ENCODE data around the gene KCNAB3. TPM values are rescaled to one million over a fixed set of nuclear protein-coding genes. Genes with fewer than 3 reads are reported as not detected.

KCNAB3 gene
- polyA plus RNA-seq, 3 donors: 11.7 TPM; not detected in 2

- peaks cover 21 to 24% of the 10 kb centered on the region in 2 donors for H3K4me1 ChIP-seq (ENCODE audit: control insufficient read depth in 1 of 2, insufficient read depth in 2 of 2, low read length in 2 of 2)
- peak overlapping the region; percentile 61 for H3K9ac ChIP-seq (ENCODE audit: insufficient read depth, low read length, poor library complexity, severe bottlenecking)
- H2AFZ ChIP-seq (ENCODE audit: insufficient read depth, low read depth, low read length, poor library complexity, severe bottlenecking): peak overlapping the region; percentile 92
- no peak for TF ChIP-seq CTCF (IDR thresholded peaks at IDR 0.05)
- H3K27me3 ChIP-seq (ENCODE audit: control insufficient read depth in 2 of 2, insufficient read depth in 2 of 2, low read length in 2 of 2): no peaks in the 10 kb centered on the region
- H3K9me3 ChIP-seq (replicated peaks in 1 of 2; ENCODE audit: control insufficient read depth in 1 of 2, insufficient read depth in 1 of 2, low read length in 2 of 2): no peaks in the 10 kb centered on the region
- peaks cover 0 to 4% of the 10 kb centered on the region in 2 donors for H3K36me3 ChIP-seq (replicated peaks in 1 of 2; ENCODE audit: control insufficient read depth in 1 of 2, insufficient read depth in 2 of 2, low read length in 2 of 2)
- H3K27ac Mint-ChIP-seq: peak overlapping the region; percentile 47 to 94 (median 86)
- no peaks in the 10 kb centered on the region for H4K20me1 ChIP-seq (ENCODE audit: insufficient read depth, low read length)
- peak overlapping the region; percentile 46 to 77 (median 53) for H3K4me3 ChIP-seq (replicated peaks in 1 of 3; ENCODE audit: low read depth in 2 of 3, low read length in 3 of 3)
- no peaks in the 10 kb centered on the region for H3K9me3 Mint-ChIP-seq
- peaks cover 0 to 4% of the 10 kb centered on the region in 2 donors for H3K36me3 Mint-ChIP-seq
- peaks cover 27% of the 10 kb centered on the region for H3K4me1 Mint-ChIP-seq
- H3K4me2 ChIP-seq (replicated peaks; ENCODE audit: extremely low read depth, low read length, poor library complexity, severe bottlenecking): peak overlapping the region; percentile 88
- no peaks in the 10 kb centered on the region for H3K79me2 ChIP-seq (ENCODE audit: insufficient read depth, low read length)
- DNase-seq: peak in 2 of 3 donors; percentile 29 to 37
- H3K27me3 Mint-ChIP-seq (ENCODE audit: low read depth in 3 of 3): peaks cover 0 to 1% (median 0%) of the 10 kb centered on the region in 3 donors
- peak overlapping the region; percentile 92 to 93 for H3K4me3 Mint-ChIP-seq
- intact Hi-C loops (cut with micrococcal nuclease): no loop called here
- H3K27ac ChIP-seq (ENCODE audit: low read depth in 1 of 2, low read length in 2 of 2): peak overlapping the region; percentile 17 to 74
- 51% methylated on average over 11 of the region's 16 CpGs for WGBS (ENCODE audit: insufficient coverage)
Measured at GRCh38 chr17:7922269-7922844, 7.3 kb downstream of the KCNAB3 start.

- Mint-ChIP-seq H3K36me3 (peaks cover 2 to 4% of the 10 kb centered on the region in 2 donors), H3K27ac (peak overlapping the region in 6 of 7 donors; percentile 53 to 83 (median 80)), H3K4me3 (peak overlapping the region; percentile 47 to 51), H3K27me3 (ENCODE audit: low read depth in 3 of 3) (peaks cover 0 to 2% (median 1%) of the 10 kb centered on the region in 3 donors), H3K9me3 (no peaks in the 10 kb centered on the region), H3K4me1 (peaks cover 32% of the 10 kb centered on the region)
- peak overlapping the region; percentile 81 to 87 for H3K27ac ChIP-seq (ENCODE audit: low read depth in 1 of 2, low read length in 2 of 2)
- no peak for DNase-seq
- H4K20me1 ChIP-seq (ENCODE audit: insufficient read depth, low read length): peaks cover 6% of the 10 kb centered on the region
- no peak overlapping the region for H3K4me2 ChIP-seq (replicated peaks; ENCODE audit: extremely low read depth, low read length, poor library complexity, severe bottlenecking)
- peak overlapping the region; percentile 85 for H2AFZ ChIP-seq (ENCODE audit: insufficient read depth, low read depth, low read length, poor library complexity, severe bottlenecking)
- peaks cover 3 to 7% of the 10 kb centered on the region in 2 donors for H3K36me3 ChIP-seq (replicated peaks in 1 of 2; ENCODE audit: control insufficient read depth in 1 of 2, insufficient read depth in 2 of 2, low read length in 2 of 2)
- peak overlapping the region in 1 of 3 experiments; percentile 66 for H3K4me3 ChIP-seq (replicated peaks in 1 of 3; ENCODE audit: low read depth in 2 of 3, low read length in 3 of 3)
- H3K4me1 ChIP-seq (ENCODE audit: control insufficient read depth in 1 of 2, insufficient read depth in 2 of 2, low read length in 2 of 2): peaks cover 23 to 32% of the 10 kb centered on the region in 2 donors
- no peak overlapping the region for H3K9ac ChIP-seq (ENCODE audit: insufficient read depth, low read length, poor library complexity, severe bottlenecking)
- WGBS (ENCODE audit: insufficient coverage): 92% methylated on average over 2 of the region's 2 CpGs
- H3K79me2 ChIP-seq (ENCODE audit: insufficient read depth, low read length): peaks cover 9% of the 10 kb centered on the region
- no peaks in the 10 kb centered on the region for H3K27me3 ChIP-seq (ENCODE audit: control insufficient read depth in 2 of 2, insufficient read depth in 2 of 2, low read length in 2 of 2)
- no peaks in the 10 kb centered on the region for H3K9me3 ChIP-seq (replicated peaks in 1 of 2; ENCODE audit: control insufficient read depth in 1 of 2, insufficient read depth in 1 of 2, low read length in 2 of 2)
- intact Hi-C loops (cut with micrococcal nuclease): no loop called here
- no peak for TF ChIP-seq CTCF (IDR thresholded peaks at IDR 0.05)
Measured at GRCh38 chr17:7916808-7917207, 12.8 kb downstream of the KCNAB3 start.

Data from CD14-positive monocyte (primary cell).